Measurements from ENCODE around the gene KLHL18. TPM values are rescaled to one million over a fixed set of nuclear protein-coding genes. Genes with fewer than 3 reads are reported as not detected.

The KLHL18 gene
- total RNA-seq, 3 donors from 2014 or later (not counting 1 experiment from before 2014, with no cell fraction given): 37.3 to 47.9 (median 45.2) TPM

GRCh38 chr3:47376393-47376792, 93.6 kb downstream of the KLHL18 start:
- no peak overlapping the region for H3K27ac Mint-ChIP-seq
- Histone ChIP-seq H3K36me3 (ENCODE audit: control insufficient read depth, insufficient read depth, low read length) (no peaks in the 10 kb centered on the region), H3K27me3 (ENCODE audit: control insufficient read depth, insufficient read depth, low read length) (peaks cover 3% of the 10 kb centered on the region), H3K9me3 (ENCODE audit: control insufficient read depth, insufficient read depth, low read length) (no peaks in the 10 kb centered on the region), H3K27ac (ENCODE audit: low read length) (no peak overlapping the region), H3K4me3 (ENCODE audit: low read length) (no peak overlapping the region), H3K4me1 (ENCODE audit: control insufficient read depth, insufficient read depth, low read length) (peaks cover 14% of the 10 kb centered on the region)
- H3K9me3 Mint-ChIP-seq: no peaks in the 10 kb centered on the region
- no peak for TF ChIP-seq CTCF (IDR thresholded peaks at IDR 0.05)
- H3K27me3 Mint-ChIP-seq (ENCODE audit: low read depth in 2 of 2): peaks cover 0 to 6% of the 10 kb centered on the region in 2 donors
- WGBS (ENCODE audit: insufficient coverage): 89% methylated on average over 3 of the region's 3 CpGs
- no peak for ATAC-seq
- intact Hi-C loops (cut with micrococcal nuclease): no loop called here
- no peaks in the 10 kb centered on the region for H3K36me3 Mint-ChIP-seq
- H3K4me3 Mint-ChIP-seq: no peak overlapping the region
- H3K4me1 Mint-ChIP-seq: peaks cover 21 to 29% of the 10 kb centered on the region in 2 donors
- no peak for DNase-seq

- no peak overlapping the region for H3K27ac Mint-ChIP-seq
- Histone ChIP-seq H3K9me3 (ENCODE audit: control insufficient read depth, insufficient read depth, low read length) (no peaks in the 10 kb centered on the region), H3K36me3 (ENCODE audit: control insufficient read depth, insufficient read depth, low read length) (no peaks in the 10 kb centered on the region), H3K27me3 (ENCODE audit: control insufficient read depth, insufficient read depth, low read length) (no peaks in the 10 kb centered on the region), H3K27ac (ENCODE audit: low read length) (no peak overlapping the region), H3K4me3 (ENCODE audit: low read length) (no peak overlapping the region), H3K4me1 (ENCODE audit: control insufficient read depth, insufficient read depth, low read length) (peaks cover 22% of the 10 kb centered on the region)
- intact Hi-C loops (cut with micrococcal nuclease): no loop called here
- ATAC-seq: no peak
- no peak for TF ChIP-seq CTCF (IDR thresholded peaks at IDR 0.05)
- no peaks in the 10 kb centered on the region for H3K9me3 Mint-ChIP-seq
- peaks cover 27 to 37% of the 10 kb centered on the region in 2 donors for H3K4me1 Mint-ChIP-seq
- H3K4me3 Mint-ChIP-seq: no peak overlapping the region
- WGBS (ENCODE audit: insufficient coverage): 89% methylated on average over 2 of the region's 2 CpGs
- no peak for DNase-seq
- peaks cover 0 to 6% of the 10 kb centered on the region in 2 donors for H3K27me3 Mint-ChIP-seq (ENCODE audit: low read depth in 2 of 2)
- no peaks in the 10 kb centered on the region for H3K36me3 Mint-ChIP-seq
These were observed 94.4 kb downstream of the KLHL18 start for GRCh38 chr3:47377186-47377585.

GRCh38 chr3:47378869-47379268, 96.1 kb downstream of the KLHL18 start:
- Mint-ChIP-seq H3K4me1 (peaks cover 39 to 51% of the 10 kb centered on the region in 2 donors), H3K27me3 (ENCODE audit: low read depth in 2 of 2) (peaks cover 0 to 2% of the 10 kb centered on the region in 2 donors), H3K9me3 (no peaks in the 10 kb centered on the region), H3K27ac (peak overlapping the region in 1 of 2 donors; percentile 100), H3K36me3 (no peaks in the 10 kb centered on the region), H3K4me3 (no peak overlapping the region)
- Histone ChIP-seq H3K36me3 (ENCODE audit: control insufficient read depth, insufficient read depth, low read length) (no peaks in the 10 kb centered on the region), H3K4me1 (ENCODE audit: control insufficient read depth, insufficient read depth, low read length) (peaks cover 24% of the 10 kb centered on the region), H3K27me3 (ENCODE audit: control insufficient read depth, insufficient read depth, low read length) (no peaks in the 10 kb centered on the region), H3K4me3 (ENCODE audit: low read length) (no peak overlapping the region), H3K9me3 (ENCODE audit: control insufficient read depth, insufficient read depth, low read length) (no peaks in the 10 kb centered on the region), H3K27ac (ENCODE audit: low read length) (no peak overlapping the region)
- ATAC-seq (no peak), DNase-seq (no peak)
- intact Hi-C loops (cut with micrococcal nuclease): no loop called here
- no peak for TF ChIP-seq CTCF (IDR thresholded peaks at IDR 0.05)

- no peaks in the 10 kb centered on the region for H3K9me3 ChIP-seq (ENCODE audit: control insufficient read depth, insufficient read depth, low read length)
- H3K27ac ChIP-seq (ENCODE audit: low read length): no peak overlapping the region
- H3K4me1 ChIP-seq (ENCODE audit: control insufficient read depth, insufficient read depth, low read length): peaks cover 24% of the 10 kb centered on the region
- Mint-ChIP-seq H3K27ac (peak overlapping the region; percentile 99 to 100), H3K27me3 (ENCODE audit: low read depth in 2 of 2) (peaks cover 0 to 2% of the 10 kb centered on the region in 2 donors), H3K4me1 (peaks cover 41 to 55% of the 10 kb centered on the region in 2 donors), H3K4me3 (peak overlapping the region; percentile 99), H3K36me3 (no peaks in the 10 kb centered on the region), H3K9me3 (no peaks in the 10 kb centered on the region)
- intact Hi-C loops (cut with micrococcal nuclease): no loop called here
- no peak for TF ChIP-seq CTCF (IDR thresholded peaks at IDR 0.05)
- no peaks in the 10 kb centered on the region for H3K27me3 ChIP-seq (ENCODE audit: control insufficient read depth, insufficient read depth, low read length)
- H3K4me3 ChIP-seq (ENCODE audit: low read length): no peak overlapping the region
- no peak for DNase-seq
- no peak for ATAC-seq
- H3K36me3 ChIP-seq (ENCODE audit: control insufficient read depth, insufficient read depth, low read length): no peaks in the 10 kb centered on the region
- WGBS (ENCODE audit: insufficient coverage): 95% methylated on average over 19 of the region's 19 CpGs
These were observed 96.7 kb downstream of the KLHL18 start for GRCh38 chr3:47379411-47379899.
